GM19463 (cell line): ENCODE results near the gene PPP1R14B.
A peak's percentile ranks its signal among the peaks of the same experiment; 100 is the strongest.

Experiments used
- ATAC-seq: cut with Tn5 transposase; IDR thresholded peaks from one replicate; pipeline ENCODE4 v1.9.1; 2021; ENCODE audit warnings: mild to moderate bottlenecking, moderate library complexity; ENCODE audit not compliant: unreplicated experiment

Gene PPP1R14B, protein sequence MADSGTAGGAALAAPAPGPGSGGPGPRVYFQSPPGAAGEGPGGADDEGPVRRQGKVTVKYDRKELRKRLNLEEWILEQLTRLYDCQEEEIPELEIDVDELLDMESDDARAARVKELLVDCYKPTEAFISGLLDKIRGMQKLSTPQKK

DNA sequence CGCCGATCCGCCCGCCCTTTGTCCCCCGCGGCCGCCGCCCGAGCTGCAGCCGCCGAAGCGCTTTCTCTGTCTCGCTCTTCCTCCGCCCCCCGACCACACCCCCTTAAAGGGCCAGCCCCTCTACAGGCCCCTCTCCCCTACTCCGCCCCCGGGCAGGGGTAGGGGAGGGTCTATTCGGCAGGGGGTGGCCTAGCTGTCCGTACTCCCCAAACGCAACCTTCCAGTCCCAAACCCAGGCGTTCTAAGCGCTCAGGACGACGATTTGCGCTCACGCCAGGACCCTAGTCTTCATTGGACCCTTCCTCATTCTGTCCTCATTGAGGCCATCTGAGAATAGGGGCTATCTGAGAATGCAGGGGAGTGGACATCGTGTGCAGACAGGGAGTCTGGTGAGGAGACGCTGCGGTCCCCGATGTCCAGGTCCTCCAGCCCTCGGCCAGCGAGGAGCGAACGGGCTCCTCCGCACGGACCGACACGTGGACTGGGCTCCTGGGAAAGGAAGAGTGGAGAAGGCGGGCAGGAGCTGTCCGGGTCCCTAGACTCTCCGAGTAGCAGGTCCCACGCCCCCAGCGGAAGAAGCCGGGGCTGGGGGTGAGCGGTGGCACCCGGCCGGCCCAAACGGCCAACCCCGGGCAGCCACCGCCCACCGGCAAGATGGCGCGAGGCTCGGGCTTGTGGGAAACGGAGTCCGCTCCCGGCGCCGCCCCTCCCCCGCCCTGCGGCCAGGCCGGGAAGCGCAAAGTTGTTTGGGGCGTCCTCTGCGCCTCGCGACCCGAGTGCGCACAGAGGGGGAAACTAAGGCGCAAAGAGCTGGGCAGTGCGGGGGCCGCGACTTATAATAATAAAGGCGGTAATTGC, at the start of gene PPP1R14B:
PPP1R14B (minus strand) TSS at position 73 of the 858 bp plus-strand sequence. CDS start 270 bp downstream, outside the sequence.
- peak; percentile 38 for ATAC-seq

DNA sequence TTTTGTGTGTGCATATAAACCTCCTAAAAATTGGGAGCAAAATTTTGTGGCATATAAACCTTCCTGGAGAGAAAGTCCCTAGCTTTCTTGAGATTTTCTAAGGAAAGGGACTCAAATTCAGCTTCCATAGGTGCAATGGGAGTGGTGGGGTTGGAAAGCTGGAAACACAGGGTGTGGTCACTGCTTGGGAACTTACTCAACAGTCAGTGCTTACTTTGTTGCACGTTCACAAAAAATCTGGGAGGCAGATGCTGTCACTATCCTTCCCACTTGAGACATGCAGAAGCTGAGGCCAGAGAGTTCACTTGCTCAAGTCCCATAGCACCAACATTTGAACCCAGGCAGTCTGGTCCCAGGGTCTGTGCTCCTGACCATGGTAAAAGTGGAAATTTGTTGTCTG, 49.5 kb upstream of the PPP1R14B start:
- ATAC-seq = no peak

DNA sequence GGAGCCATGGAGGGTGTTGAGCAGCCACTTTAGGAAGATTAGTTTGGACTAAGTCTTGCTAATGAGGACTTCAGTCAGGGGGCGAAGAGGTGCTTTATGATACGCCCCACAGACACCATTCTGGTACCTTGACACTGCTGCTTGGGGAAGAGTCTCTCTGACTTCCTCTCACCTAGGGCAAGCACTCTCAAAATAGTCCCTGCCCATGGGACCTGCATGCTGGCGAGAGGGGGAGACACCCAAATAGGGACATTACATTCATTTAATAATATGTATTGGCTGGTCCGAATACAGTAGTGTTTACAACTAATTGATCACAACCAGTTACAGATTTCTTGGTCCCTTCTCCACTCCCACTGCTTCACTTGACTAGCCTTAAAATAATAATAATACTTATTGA, 49.0 kb upstream of the PPP1R14B start:
- no peak for ATAC-seq

DNA sequence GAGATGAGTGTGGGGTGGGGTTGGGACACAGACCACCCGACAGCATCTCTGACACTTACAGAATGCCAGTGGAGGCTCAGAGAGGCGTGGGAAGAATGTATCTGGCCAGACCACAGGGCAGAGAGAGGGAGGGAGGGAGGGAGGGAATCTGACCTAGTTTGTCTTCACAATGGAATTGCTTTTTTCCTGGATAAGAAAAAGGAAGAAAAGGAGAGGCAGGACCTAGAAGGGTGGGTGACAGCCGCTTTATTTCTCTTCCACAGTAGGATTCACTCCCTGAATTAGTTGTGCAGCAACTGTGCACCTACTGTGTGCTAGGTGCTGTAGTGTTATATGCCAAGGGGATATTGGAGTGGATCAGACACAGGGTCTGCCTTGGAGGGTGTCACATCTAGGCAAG, 48.0 kb upstream of the PPP1R14B start:
- no peak for ATAC-seq

DNA sequence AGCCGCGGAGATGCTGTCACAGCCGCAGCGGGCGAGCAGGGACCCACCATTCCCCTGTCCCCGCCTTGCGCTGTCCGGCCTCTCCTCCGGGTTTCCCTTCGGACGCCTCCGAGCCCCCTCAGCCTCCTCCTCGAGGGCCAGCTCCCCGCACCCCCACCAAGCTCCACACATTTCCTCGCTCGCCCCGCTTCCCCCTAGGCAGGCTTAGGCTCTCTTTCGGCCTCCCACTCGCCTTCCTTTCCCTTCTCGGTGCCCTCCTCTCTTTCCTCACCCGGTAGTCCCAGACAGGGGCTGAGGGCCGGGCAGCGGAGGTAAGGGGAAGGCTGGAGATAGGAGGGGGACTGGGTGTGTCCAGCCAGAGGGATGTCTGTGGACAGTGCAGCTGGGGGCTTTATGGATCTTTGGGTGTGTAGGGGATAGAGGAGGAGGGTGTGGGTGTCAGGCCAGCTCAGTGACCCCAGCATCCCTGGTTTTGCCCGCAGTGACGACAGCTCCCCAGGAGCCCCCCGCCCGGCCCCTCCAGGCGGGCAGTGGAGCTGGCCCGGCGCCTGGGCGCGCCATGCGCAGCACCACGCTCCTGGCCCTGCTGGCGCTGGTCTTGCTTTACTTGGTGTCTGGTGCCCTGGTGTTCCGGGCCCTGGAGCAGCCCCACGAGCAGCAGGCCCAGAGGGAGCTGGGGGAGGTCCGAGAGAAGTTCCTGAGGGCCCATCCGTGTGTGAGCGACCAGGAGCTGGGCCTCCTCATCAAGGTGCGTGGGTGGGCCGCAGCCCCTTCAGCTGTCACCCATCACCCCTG, 45.9 kb upstream of the PPP1R14B start:
- no peak for ATAC-seq

DNA sequence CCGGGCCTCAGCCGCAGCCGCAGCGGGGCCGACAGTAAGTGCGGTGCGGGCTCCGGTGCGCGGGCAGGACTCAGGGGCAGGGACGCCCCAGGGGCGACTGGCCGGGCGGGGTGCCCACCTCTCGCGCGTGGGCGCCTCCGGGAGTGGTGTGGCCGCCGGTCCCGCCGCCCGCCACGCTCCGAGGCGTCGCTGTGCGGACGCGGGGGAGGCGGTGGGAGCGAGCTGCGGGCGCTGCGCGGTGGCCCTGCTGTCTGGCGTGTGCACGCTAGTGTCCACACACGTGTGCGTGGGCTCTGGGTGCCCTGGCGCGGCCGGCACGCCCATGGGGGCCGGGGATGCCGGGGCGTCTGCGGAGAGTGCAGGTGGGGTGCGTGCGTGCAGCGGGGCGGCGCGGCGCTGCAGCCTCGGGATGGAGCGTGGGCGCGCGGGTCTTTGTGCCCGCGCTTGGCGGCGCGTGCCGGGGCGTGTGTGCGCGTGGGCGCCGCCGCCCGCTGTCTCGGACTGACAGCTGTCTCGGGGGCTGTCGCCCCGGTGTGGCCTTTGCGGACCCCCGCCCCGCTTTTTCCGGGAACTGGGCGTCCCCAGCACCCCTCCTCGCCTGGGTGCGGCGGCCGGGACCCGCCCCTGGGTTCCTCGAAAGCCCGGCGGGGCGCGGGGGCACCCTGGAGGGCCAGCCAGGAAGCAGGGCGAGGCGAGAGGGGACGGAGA, 45.2 kb upstream of the PPP1R14B start:
- ATAC-seq = no peak

DNA sequence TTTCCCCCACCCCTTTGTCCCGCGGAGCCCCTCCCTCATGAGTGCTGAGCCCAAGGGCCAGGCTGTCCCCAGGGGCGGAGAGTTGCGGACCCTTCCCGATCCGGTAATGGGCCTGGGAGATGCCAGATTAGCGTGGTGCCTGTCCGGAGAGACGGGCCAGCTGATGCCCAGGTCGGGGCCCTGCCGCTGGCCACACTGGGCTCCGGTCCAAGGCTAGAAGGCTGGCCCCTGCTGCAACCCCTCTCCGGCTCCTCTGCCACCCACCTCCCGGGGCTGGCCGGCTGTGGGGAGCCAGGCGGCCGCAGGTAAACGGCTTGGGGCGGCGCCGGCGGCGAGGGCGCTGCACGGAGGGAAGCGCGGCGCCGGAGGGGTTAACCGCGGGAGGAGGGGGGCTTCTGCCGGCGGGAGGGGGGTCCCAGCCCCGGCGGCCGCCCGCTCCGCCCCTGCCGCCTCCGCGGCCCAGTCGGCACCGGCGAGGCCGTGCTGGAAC, 44.6 kb upstream of the PPP1R14B start, which contains the start of gene KCNK4:
KCNK4 (plus strand) TSS at position 41 of the 490 bp plus-strand sequence. CDS start 1,717 bp downstream, outside the sequence.
- no peak for ATAC-seq

DNA sequence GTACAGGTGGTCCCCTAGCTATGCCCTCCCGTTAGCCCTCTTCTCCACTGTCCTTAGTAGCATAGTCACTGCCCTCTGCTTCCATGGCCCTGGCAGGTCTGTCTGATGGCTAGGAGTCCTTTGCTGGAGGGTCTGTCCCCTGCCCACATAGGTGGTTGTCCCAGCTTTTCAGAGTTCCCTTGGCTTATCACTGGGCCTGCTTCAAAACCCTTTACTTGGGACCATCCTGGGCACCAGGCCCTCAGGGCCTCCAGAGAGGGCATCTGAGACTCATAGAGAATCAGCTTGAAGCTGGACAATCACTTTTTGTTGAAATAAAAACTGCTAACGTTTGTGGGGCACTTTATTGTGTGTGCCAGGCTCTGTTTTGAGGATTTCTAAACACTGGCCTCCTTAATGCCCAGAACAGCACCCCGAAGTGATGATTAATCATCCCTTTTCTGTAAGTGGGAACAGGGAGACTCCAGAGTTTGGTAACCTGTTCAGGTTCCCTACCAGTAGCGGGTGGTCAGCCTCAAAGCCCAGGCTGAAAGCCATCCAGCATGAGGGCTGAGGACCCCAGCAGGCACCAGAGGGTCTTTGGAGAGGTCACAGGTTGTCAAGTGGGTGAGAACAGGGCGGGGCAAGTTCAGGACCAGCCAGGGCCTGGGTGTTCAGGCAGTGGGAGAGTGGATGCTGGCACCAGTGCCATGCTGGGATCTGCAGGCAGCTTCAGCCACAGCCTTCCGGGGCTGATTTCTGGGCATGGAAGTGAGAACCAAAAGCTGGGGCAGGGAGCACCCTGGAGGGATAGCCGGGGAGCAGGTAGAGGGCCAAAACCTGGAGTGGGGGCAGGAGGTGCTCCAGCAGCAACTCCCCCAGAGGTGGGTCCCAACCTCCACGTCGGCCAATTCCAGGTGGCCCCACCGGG, 43.9 kb upstream of the PPP1R14B start:
- ATAC-seq = no peak

DNA sequence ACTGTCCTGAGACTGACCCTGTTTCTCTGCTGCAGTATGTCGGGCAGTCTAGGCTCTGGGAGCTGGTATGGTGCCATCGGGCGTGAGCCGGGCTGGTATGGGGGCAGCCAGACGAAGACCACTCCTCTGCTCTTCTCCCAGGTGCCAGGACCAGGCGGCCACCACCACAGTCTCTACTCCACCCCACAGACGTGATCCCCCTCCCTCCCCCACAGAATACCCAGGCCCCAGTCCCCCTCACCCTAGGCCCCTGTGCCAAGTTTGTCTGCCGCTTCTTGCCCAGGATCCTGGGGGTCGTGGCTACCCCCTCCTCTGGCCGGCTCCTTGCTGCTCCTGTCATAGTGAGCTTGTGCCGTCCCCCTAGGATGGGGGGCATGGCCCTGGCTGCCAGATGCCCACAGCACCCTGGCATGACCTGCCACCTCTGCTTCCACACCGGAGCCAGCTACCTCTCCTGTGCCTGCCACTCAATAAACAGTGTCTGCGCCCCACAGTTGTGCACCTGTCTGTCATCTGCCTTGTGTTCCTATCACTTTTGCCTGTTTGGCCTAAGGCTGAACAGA, 42.3 kb upstream of the PPP1R14B start:
- no peak for ATAC-seq

DNA sequence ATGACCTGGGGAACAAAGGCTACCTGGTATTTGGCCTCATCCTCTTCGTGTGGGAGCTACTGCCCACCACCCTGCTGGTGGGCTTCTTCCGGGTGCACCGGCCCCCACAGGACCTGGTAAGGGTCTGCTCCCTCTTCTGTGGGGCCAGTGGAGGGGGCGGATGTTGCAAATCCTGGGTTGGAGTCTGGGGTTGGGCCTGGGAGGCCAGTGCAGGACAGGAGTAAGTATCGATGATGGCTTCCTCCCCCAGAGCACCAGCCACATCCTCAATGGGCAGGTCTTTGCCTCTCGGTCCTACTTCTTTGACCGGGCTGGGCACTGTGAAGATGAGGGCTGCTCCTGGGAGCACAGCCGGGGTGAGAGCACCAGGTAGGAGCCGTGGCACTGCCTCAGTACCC, 41.6 kb upstream of the PPP1R14B start:
- no peak for ATAC-seq

DNA sequence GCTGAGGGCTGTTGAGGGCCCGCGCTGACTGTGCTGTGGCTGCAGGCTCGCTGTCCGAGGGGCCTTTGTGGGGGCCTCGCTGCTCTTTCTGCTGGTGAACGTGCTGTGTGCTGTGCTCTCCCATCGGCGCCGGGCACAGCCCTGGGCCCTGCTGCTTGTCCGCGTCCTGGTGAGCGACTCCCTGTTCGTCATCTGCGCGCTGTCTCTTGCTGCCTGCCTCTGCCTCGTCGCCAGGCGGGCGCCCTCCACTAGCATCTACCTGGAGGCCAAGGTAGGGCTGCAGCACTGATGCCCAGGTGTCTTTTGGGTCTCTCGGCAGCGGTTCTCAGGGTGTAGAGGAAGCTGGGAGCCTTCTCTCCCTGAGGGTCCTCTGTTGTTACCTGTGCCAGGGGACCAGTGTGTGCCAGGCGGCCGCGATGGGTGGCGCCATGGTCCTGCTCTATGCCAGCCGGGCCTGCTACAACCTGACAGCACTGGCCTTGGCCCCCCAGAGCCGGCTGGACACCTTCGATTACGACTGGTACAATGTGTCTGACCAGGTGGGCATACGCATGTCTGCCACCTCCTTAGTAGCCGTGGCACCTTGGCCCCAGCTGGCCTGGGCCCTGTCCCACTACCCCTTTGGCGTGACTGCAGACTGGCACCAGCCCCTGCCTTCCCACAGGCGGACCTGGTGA, 41.1 kb upstream of the PPP1R14B start:
- no peak for ATAC-seq

DNA sequence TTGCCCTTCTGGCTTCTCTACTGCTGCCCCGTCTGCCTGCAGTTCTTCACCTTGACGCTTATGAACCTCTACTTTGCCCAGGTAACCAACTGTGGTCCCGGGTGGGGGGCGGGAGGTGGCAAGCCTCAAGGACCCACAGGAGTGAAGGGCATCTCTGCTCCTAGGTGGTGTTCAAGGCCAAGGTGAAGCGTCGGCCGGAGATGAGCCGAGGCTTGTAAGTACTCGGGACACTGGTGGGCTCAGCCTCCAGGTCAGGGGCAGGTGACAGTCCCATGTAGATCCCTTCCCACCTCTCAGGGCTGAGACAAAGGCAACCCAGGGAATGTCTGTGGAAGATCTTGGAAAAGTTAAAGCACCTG, 40.0 kb upstream of the PPP1R14B start:
- no peak for ATAC-seq

DNA sequence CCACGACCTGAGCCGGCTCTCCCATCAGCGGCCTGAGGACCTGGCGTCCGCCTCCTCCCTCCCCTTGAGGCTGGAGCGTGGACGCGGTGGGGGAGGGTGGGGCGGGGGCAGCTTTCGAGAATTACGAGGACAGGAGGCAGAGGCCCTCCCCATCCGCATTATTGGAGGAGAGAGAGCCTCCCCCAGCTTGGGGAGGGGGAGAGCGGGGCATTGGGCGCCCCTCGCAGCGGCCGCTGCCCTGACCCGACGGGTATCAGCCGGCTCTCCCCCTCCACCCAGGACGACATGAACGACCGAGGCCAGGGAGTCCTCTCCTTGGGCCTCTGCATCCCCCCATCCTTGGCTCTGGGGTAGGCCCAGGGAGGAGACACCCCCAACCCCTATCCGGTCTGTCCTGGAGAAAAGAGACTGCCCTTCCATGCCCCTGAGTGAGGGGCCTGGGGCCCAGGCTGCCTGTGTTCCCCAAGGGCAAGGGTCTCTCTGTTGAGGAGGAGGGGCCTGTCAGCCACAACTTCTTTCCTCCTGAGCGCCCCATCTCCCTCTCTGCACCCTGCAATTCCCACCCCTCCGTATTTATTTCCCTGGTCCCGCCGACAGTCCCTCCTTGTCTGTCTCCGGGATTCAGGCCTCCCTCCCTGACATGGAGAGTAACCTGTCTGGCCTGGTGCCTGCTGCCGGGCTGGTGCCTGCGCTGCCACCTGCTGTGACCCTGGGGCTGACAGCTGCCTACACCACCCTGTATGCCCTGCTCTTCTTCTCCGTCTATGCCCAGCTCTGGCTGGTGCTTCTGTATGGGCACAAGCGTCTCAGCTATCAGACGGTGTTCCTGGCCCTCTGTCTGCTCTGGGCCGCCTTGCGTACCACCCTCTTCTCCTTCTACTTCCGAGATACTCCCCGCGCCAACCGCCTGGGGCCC, 39.4 kb upstream of the PPP1R14B start:
- ATAC-seq = no peak

DNA sequence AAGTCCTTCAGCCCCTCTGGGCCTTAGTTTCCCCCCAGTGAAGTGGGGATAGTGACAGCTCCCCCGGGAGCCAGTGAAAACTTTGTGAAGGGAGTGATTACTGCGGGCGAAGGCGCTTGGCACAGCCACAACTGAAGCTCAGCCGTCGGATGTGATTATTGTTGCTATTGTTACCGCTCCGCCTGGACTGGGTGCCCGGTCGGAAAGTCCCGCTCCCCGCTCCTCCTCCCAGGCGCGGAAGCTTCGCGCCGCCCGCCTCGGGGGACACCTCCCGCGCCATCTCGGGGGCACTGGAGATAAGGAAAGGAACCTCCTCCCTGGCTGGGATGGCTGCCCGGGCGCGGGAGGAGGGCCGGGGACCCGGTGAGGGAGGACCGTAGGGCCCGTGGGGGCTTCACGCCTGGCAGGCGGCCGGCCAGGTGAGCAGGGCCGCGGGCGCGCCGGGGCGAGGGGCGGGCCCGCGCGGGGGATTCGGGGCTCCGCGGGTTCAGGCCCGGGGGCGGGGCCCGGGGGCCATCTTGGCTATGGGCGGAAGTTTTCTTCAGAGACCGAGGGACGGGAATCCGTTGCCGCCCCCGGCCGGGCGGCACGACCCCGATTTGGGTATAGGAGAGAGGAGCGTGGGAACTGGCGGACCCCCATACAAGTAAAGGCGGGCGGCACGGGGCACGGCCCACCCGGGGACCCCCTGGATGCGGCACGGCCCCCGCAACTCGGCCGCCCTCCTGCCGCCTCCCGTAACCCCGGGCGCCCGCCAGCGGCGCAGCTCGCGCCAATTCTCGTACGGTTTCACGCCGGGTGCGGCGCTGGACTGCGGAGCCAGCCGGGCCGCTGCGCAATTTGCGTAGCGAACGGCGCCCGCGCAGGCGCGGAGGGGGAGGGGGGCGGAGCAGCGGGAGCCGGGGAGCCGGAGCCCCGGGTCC, 38.5 kb upstream of the PPP1R14B start, which contains the start of gene GPR137:
GPR137 (plus strand) TSS at position 887 of the 923 bp plus-strand sequence. CDS start 677 bp downstream, outside the sequence.
- peak; percentile 53 for ATAC-seq

DNA sequence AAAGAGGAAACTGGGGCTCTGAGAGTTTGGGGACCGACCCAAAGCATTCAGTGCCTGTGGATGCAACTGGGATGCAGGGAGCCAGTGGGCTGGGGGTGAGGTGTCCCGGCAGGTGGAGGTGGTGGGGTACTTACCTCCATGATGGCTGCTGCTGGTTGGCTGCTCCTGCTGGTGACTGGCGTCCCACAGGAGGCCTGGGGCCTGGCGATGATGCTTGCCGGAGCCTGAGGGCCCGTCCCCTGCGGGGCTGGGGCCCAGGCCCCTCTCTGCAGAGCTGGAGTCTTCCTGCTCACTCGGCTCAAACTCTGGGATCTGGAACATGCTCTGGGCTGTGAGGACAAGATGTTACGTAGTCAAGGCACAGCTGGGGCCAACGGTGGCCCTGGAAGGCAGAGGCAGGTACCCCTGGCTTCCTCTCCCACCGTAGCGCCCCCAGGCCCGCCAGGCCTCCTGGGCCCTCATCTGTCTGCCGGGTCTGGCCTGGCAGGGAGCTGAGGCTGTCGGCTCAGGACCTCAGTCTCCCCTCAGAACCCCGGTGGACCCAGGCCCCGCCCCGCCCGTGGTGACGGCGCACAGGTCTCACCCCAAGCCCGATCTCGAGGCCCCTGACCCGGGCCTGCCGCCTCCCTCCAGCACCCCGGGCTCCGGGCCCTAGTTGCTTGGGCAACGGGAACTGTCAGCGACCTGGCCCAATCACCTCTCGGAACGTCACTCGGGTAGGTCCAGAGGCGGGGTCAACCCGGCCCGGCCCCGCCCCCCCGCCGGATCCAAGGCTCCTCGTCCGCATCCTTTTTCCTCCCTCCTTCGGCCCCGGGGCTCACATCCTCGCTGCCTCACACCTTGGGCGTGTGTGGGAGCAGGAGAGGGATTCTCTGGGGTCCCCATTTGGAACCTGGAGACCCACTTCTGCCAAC, 37.6 kb upstream of the PPP1R14B start, which contains the start of gene BAD:
BAD (minus strand) TSS at position 618 of the 914 bp plus-strand sequence; CDS start at position 321, 297 bp downstream.
- peak; percentile 79 for ATAC-seq
